Left forelimb (tissue), 1 donor: Measurements from ENCODE around the gene PTPDC1.

ENCODE experiments used
- DNase-seq: peaks from one replicate; pipeline ENCODE4 v3.0.0-alpha.2; 2018; ENCODE audit warnings: low spot score

Gene PTPDC1, protein sequence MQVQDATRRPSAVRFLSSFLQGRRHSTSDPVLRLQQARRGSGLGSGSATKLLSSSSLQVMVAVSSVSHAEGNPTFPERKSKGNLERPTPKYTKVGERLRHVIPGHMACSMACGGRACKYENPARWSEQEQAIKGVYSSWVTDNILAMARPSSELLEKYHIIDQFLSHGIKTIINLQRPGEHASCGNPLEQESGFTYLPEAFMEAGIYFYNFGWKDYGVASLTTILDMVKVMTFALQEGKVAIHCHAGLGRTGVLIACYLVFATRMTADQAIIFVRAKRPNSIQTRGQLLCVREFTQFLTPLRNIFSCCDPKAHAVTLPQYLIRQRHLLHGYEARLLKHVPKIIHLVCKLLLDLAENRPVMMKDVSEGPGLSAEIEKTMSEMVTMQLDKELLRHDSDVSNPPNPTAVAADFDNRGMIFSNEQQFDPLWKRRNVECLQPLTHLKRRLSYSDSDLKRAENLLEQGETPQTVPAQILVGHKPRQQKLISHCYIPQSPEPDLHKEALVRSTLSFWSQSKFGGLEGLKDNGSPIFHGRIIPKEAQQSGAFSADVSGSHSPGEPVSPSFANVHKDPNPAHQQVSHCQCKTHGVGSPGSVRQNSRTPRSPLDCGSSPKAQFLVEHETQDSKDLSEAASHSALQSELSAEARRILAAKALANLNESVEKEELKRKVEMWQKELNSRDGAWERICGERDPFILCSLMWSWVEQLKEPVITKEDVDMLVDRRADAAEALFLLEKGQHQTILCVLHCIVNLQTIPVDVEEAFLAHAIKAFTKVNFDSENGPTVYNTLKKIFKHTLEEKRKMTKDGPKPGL

GRCh38 chr9:94084314-94084713, at the start of gene PTPDC1:
Gene PTPDC1 (plus strand): TSS chr9:94084464. CDS start chr9:94084531, 67 bp downstream.
- no peak for DNase-seq

DNA sequence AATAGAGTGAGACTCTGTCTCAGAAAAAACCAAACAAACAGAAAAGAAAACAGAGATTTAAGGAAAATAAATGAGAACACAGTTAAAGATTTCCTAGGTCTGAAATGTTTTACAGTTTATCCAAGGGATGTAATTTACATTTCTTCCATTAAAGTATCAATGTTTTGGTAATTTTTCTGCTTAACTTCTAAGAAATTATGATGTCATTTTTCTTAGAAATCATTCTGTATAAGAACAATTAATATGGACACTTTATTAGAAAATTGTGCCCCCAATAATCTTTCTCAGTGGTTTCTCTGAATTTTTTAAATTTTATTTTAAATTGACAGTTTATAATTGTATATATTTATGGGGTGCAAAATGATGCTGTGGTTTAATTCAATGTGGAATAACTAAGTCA, 49.8 kb upstream of the PTPDC1 start:
- DNase-seq: no peak

DNA sequence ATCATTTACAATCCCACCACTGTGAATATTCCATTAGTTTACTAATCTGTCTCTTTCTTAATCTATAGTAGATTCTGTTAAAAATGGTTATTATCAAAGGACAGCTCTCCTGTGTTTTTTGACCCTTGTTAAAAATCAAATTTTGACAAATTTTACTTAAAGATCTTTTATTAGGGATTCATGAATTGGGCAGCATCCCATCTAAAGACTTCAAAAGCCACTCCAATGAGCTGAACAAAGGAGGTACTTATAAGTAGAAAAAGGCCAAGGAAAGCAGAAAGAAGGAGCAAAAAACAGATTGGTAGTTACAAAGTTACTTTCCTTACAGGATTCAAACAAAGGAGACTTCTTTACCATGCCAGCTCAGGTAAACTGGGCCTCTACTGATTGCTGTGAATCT, 44.5 kb upstream of the PTPDC1 start:
- no peak for DNase-seq

- no peak for DNase-seq
Observed at GRCh38 chr9:94042516-94043360, 41.5 kb upstream of the PTPDC1 start.

DNA sequence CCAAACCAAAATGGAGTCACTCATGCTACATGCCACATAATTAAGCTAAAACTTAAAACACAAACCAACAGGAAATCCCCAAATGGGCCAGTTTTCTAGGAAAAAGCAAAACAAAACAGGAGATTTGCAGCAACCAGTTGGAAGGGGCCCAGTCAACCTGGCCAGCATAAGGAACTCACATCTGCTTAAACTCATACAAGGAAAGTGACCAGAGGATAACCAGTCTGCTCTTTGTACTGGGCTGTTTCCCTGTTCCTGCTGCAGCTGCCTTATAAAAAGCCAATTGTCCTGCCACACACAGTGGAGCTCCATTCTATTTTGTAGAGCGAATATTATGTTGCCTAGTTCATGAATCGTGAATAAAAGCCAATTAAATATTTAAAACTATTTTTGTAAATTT, 29.5 kb upstream of the PTPDC1 start:
- no peak for DNase-seq

DNA sequence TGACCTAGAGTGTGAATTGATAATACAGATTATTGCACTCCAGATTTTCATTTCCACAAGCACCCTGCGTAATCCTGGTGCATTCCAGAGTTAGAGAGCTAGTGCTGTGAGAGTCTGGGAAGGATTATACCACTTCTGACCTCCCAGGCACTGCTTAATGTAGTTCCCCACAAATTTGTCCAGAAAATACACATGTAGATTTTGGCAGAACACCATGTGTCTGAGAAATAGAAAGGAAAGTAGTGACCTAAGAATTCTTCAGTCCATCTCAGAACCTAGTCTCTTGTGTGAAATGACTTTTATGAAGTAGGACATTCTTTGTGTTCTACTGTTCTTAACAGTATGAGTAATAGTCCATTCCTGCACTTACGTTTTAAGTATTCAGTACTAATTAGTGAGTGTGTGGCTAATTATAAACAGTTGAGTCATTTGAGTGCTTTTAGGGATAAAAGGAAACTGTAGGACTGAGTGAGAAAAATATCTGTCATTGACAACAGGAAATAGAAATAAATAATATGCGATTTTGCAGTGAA, 27.8 kb upstream of the PTPDC1 start:
- DNase-seq: no peak

- no peak for DNase-seq
Observed at GRCh38 chr9:94057918-94058317, 26.3 kb upstream of the PTPDC1 start.

DNA sequence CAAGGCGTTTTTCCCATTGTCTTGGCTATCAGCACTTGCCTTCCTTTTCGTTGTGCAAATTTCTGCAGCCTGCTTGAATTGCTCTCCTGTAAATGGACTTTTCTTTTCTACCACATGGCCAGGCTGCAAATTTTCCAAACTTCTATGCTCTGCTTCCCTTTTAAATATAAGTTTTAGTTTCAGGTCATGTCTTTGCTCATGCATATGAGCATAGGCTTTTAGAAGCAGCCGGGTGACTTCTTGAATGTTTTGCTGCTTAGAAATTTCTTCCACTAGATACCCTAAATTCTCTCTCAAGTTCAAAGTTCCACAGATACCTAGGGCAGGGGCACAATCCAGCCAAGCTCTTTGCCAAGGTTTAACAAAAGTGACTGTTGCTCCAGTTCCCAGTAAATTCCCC, 22.4 kb upstream of the PTPDC1 start:
- no peak for DNase-seq

GRCh38 chr9:94065535-94065961, 18.7 kb upstream of the PTPDC1 start:
- DNase-seq: peak; percentile 70

- DNase-seq: no peak
Observed at GRCh38 chr9:94068257-94068656, 16.0 kb upstream of the PTPDC1 start.

DNA sequence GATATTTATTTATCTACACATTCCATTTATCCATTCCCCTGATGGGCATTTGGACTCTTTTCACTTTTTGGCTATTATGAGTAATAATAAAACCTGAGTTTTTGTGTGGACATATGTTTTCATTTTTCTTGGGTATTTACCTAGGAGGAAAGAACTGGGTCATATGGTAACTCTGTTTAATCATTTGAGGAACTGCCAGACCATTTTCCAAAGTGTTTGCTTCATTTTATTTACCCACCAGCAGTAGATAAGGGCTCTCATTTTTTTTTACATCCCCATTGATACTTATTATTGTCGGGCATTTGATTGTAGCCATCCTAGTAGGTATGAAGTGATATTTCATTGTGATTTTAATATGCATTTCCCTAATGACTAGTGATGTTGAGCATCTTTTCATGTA, 7.7 kb upstream of the PTPDC1 start:
- no peak for DNase-seq

DNA sequence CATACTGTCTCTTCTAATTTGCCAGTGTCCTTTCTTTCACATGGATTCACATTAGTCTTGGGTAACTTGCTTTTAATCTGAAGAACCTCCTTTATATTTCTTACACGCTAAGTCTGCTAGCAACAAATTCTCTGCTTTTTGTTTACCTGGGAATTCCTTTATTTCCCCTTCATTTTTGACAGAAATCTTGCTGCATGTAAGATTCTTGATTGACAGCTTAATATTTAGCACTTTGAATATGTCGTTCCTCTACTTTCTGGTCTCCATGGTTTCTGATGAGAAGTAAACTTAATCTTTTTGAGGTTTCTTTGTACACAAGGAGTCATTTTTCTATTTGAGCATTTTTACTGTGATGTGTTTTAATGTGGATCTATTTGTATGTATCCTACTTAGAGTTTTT, 6.2 kb upstream of the PTPDC1 start:
- no peak for DNase-seq

- DNase-seq: no peak
Observed at GRCh38 chr9:94079236-94079635, 5.0 kb upstream of the PTPDC1 start.

GRCh38 chr9:94080249-94080648, 4.0 kb upstream of the PTPDC1 start:
- no peak for DNase-seq

- no peak for DNase-seq
Observed at GRCh38 chr9:94081435-94081834, 2.8 kb upstream of the PTPDC1 start.

- no peak for DNase-seq
Observed at GRCh38 chr9:94081864-94082463, 2.3 kb upstream of the PTPDC1 start.

- DNase-seq: no peak
Observed at GRCh38 chr9:94082553-94082952, 1.7 kb upstream of the PTPDC1 start.

DNA sequence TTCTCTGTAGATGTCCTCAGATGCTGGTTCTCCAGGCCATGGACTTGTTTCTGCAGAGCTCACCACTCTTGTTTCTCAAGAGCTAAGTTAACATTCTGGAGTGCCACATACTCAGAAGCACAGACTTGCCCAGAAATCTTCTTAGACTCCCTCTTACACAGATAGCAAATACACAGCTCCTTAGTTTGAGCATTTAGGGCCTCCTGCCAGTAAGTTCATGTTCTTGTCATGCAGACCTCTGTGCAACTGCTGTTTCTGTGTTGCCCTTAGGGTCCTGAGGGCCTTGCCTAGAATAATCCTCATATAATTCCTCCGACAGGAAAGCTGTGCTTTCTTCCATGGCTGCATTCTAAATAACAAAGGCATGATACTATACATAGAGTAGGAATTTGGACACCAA, 1.3 kb upstream of the PTPDC1 start:
- DNase-seq: no peak

- no peak for DNase-seq
Observed at GRCh38 chr9:94083384-94083783, 880 bp upstream of the PTPDC1 start.

GRCh38 chr9:94085062-94085639, 887 bp downstream of the PTPDC1 start:
- no peak for DNase-seq
